Caco-2 (cell line): Measurements from ENCODE around the gene TLCD3B. TPM values are rescaled to one million over a fixed set of nuclear protein-coding genes. Genes with fewer than 3 reads are reported as not detected.

ENCODE experiments used
- BruUV-seq: library from RNA; stranded (reverse); fragments of 400-500 nt; replicated peaks from 2 replicates; lab custom pipeline; 2021; lab: Mats Ljungman, UMichigan
- CTCF ChIA-PET: fragments of 300-600 bp; sonication (Branson Sonifier 250); formaldehyde crosslinking; loops from one replicate; lab custom pipeline; 2022; ENCODE audit warnings: antibody characterized with exemption; lab: Charles Lee
- POLR2A ChIA-PET: fragments of 300-600 bp; sonication (Branson Sonifier 250); formaldehyde crosslinking; loops from one replicate; lab custom pipeline; 2022; ENCODE audit warnings: antibody characterized with exemption; lab: Charles Lee
- DNase-seq, 2 experiments: peaks; one replicate each; pipeline versions ENCODE4 v3.0.0 to v3.0.0-alpha.2; 2020 to 2022
- H3K27me3 ChIP-seq: replicated peaks from 2 replicates; pipeline ENCODE4 v1.6.0; 2011; ENCODE audit warnings: low read length; ENCODE audit not compliant: control insufficient read depth, insufficient read depth
- H3K36me3 ChIP-seq: 2 replicates; pipeline ENCODE4 v1.5.1; 2011; ENCODE audit warnings: low read length; ENCODE audit not compliant: control insufficient read depth, insufficient read depth
- H3K4me1 ChIP-seq: fragments of 250-450 bp; sonication (Bioruptor Pico); 2 replicates; pipeline ENCODE4 v1.5.1; 2020; ENCODE audit warnings: mild to moderate bottlenecking
- H3K4me3 ChIP-seq: 2 replicates; pipeline ENCODE4 v1.5.1; 2011; ENCODE audit warnings: low read depth, mild to moderate bottlenecking, control low read depth, low read length
- H3K9me3 ChIP-seq: fragments of 250-450 bp; sonication (Bioruptor Pico); 2 replicates; pipeline ENCODE4 v1.5.1; 2020; ENCODE audit warnings: mild to moderate bottlenecking, moderate library complexity
- H3K27ac Mint-ChIP-seq: one replicate; pipeline ENCODE4 v1.8.0; 2022; ENCODE audit warnings: mixed read lengths; ENCODE audit not compliant: unreplicated experiment
- H3K27me3 Mint-ChIP-seq: one replicate; pipeline ENCODE4 v1.8.0; 2022; ENCODE audit warnings: mixed read lengths; ENCODE audit not compliant: insufficient read depth, unreplicated experiment
- H3K36me3 Mint-ChIP-seq: one replicate; pipeline ENCODE4 v1.8.0; 2022; ENCODE audit warnings: mild to moderate bottlenecking, mixed read lengths; ENCODE audit not compliant: insufficient read depth, unreplicated experiment
- H3K4me1 Mint-ChIP-seq: one replicate; pipeline ENCODE4 v1.8.0; 2022; ENCODE audit warnings: low read depth, mixed read lengths; ENCODE audit not compliant: unreplicated experiment
- H3K4me3 Mint-ChIP-seq: one replicate; pipeline ENCODE4 v1.8.0; 2022; ENCODE audit warnings: mild to moderate bottlenecking, moderate library complexity, mixed read lengths; ENCODE audit not compliant: unreplicated experiment
- H3K9me3 Mint-ChIP-seq: one replicate; pipeline ENCODE4 v1.8.0; 2022; ENCODE audit warnings: mixed read lengths; ENCODE audit not compliant: unreplicated experiment
- CTCF ChIP-seq, 2 experiments: fragments of 200-600 bp in 1 of 2; IDR thresholded peaks; 1 replicate in 1 of 2; 2 replicates in 1 of 2; pipeline versions ENCODE4 v1.5.1 to v1.8.0; 2011 to 2022; ENCODE audit warnings: antibody characterized with exemption in 1 of 2, control low read depth in 1 of 2, inconsistent platforms in 1 of 2, low read depth in 1 of 2, low read length in 1 of 2, mild to moderate bottlenecking in 1 of 2, moderate library complexity in 1 of 2; ENCODE audit not compliant: insufficient read depth in 1 of 2, severe bottlenecking in 1 of 2, unreplicated experiment in 1 of 2
- intact Hi-C: fragments of 100-400 bp; cut with micrococcal nuclease; formaldehyde crosslinking; loops from one replicate; pipeline ENCODE4 v1.10.0; 2022; ENCODE audit not compliant: unreplicated experiment
- total RNA-seq: library from RNA; stranded (reverse); gene quantifications from 2 replicates; pipeline ENCODE4 v1.2.3, GENCODE V29; 2022

TLCD3B gene
- total RNA-seq, 1 experiment from 2014 or later = 0.48 TPM

DNA sequence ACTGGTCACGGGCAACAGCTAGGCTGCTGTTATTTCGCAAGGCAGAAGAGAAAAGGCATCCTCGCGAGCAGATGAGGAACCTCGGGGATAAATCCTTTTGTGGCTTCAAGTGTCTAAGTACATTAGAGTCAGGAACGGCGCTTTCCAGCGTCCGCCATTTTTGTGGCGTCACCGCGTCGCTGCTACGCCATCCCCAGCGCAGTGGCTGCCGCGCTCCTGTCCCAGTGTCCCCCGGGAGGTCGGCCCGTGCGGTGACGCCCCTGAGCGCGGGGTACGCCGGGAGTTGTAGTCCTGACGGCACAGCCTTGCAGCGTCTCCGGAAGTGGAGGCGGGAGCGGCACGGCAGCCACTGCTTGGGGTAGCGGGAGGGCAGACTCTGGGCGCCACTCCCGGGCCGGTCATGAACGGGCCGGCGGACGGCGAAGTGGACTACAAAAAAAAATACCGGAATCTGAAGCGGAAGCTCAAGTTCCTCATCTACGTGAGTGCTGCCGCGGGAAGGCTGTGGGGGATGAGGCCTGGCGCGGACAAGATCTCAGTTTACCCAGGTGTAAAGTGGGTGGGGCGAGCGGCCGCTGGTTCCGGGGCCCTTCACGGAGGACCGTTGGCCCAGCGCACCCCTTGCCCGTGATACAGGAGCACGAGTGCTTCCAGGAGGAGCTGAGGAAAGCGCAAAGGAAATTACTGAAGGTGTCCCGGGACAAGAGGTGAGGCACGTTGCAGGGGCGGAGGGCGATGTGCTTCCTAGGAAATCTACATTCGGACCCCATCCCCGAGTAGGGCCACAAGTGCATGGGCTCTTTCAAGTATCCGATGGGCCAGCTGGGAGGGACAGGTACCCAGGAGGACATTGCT, 34.9 kb downstream of the TLCD3B start, which contains the start of gene INO80E:
INO80E (plus strand) TSS at position 331 of the 855 bp plus-strand sequence; CDS start at position 401, 70 bp downstream.
- ChIA-PET CTCF (interaction anchor here (1.2 kb wide), 1 partner anchor 23 kb away, joined by 4 read pairs; no protein-coding TSS in a partner anchor), POLR2A (interaction anchor here (0.5 to 1.6 kb wide), 3 partner anchors 15 to 71 kb away, joined by 9 to 15 read pairs (median 10); partner anchors contain the start of genes KCTD13 and TAOK2)
- Histone ChIP-seq H3K27me3 (no peaks in the 10 kb centered on the region), H3K4me3 (peak within 1 kb of the TSS; percentile 68), H3K9me3 (no peaks in the 10 kb centered on the region), H3K36me3 (no peaks in the 10 kb centered on the region), H3K4me1 (peaks cover 11% of the 10 kb centered on the region; the same call in 1 of the 2 replicates)
- H3K4me1 Mint-ChIP-seq = peaks cover 12% of the 10 kb centered on the region
- H3K27me3 Mint-ChIP-seq = no peaks in the 10 kb centered on the region
- H3K9me3 Mint-ChIP-seq = no peaks in the 10 kb centered on the region
- intact Hi-C loops = loop anchor here (1.0 to 10.0 kb wide), 2 partner anchors 34 to 181 kb away; partner anchors contain the start of genes PAGR1, PRRT2 and TMEM219
- DNase-seq = peak; percentile 97 to 98
- BruUV-seq = no TSS peak
- TF ChIP-seq CTCF (IDR thresholded peaks at IDR 0.05; ENCODE audit: insufficient read depth in 1 of 2, low read depth in 1 of 2, low read length in 1 of 2, severe bottlenecking in 1 of 2, unreplicated experiment in 1 of 2) = no peak
- H3K36me3 Mint-ChIP-seq = peaks cover 44% of the 10 kb centered on the region
- peak within 1 kb of the TSS; percentile 99 for H3K4me3 Mint-ChIP-seq
- peak within 1 kb of the TSS; percentile 65 for H3K27ac Mint-ChIP-seq

DNA sequence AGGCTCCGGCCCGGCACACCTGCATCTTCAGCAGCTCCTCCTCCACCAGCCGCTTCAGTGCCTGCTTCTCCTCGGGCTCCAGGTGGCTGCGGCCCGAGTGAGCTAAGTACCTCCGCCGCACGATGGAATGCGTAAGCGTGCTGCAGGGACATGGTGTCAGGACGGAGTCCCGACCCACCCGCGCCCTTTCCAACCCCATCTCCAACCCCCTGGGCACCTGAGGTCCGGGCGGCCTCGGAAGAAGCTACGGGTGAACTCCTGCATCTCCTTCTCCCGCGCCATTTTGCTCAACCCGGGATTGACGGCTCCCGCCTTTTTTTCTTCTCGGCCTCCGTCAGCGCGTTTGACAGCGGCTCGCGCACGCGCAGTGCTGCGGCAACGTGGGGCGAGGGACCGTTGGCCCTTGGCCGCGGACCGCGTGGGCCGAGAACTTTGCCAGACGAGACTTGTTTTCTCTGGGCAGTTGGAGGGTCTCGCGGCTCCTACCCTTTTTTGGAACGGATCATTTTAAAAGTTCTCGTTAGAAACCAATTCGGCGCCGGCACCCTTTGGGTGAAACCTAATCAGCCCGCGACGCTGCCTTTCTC, 35.7 kb downstream of the TLCD3B start, which contains the start of gene HIRIP3:
HIRIP3 (minus strand) TSS at position 294 of the 587 bp plus-strand sequence; CDS start at position 282, 12 bp downstream.
- H3K4me3 Mint-ChIP-seq = peak within 1 kb of the TSS; percentile 99
- H3K9me3 Mint-ChIP-seq = no peaks in the 10 kb centered on the region
- Histone ChIP-seq H3K9me3 (no peaks in the 10 kb centered on the region), H3K27me3 (no peaks in the 10 kb centered on the region), H3K36me3 (no peaks in the 10 kb centered on the region), H3K4me3 (peak within 1 kb of the TSS; percentile 68), H3K4me1 (peaks cover 11% of the 10 kb centered on the region; the same call in 1 of the 2 replicates)
- intact Hi-C loops = loop anchor here (1.0 to 10.0 kb wide), 2 partner anchors 33 to 181 kb away; partner anchors contain the start of genes PAGR1, PRRT2 and TMEM219
- peak within 1 kb of the TSS; percentile 65 for H3K27ac Mint-ChIP-seq
- CTCF ChIA-PET = interaction anchor here (1.2 kb wide), 1 partner anchor 22 kb away, joined by 4 read pairs; no protein-coding TSS in a partner anchor
- no peaks in the 10 kb centered on the region for H3K27me3 Mint-ChIP-seq
- POLR2A ChIA-PET = interaction anchor here (1.2 to 1.6 kb wide), 2 partner anchors 22 to 70 kb away, joined by 9 to 15 read pairs; partner anchors contain the start of genes KCTD13 and TAOK2
- TF ChIP-seq CTCF (IDR thresholded peaks at IDR 0.05; ENCODE audit: insufficient read depth in 1 of 2, low read depth in 1 of 2, low read length in 1 of 2, severe bottlenecking in 1 of 2, unreplicated experiment in 1 of 2) = no peak
- peak; percentile 86 to 87 for DNase-seq
- peaks cover 44% of the 10 kb centered on the region for H3K36me3 Mint-ChIP-seq
- TSS peak; percentile 45 for BruUV-seq
- H3K4me1 Mint-ChIP-seq = peaks cover 12% of the 10 kb centered on the region
